GM21825 (cell line): ENCODE results near the gene DTNBP1.
"Not testable (repeated sequence)": the region's sequence is repeated elsewhere in the genome, so short reads cannot be mapped to it uniquely, and the experiment has no call there.

Experiments used
- ATAC-seq: cut with Tn5 transposase; IDR thresholded peaks from one replicate; pipeline ENCODE4 v1.9.1; 2021; ENCODE audit warnings: mild to moderate bottlenecking, moderate library complexity; ENCODE audit not compliant: unreplicated experiment

DTNBP1 gene

GRCh38 chr6:15562977-15563376 is 99.9 kb downstream of the DTNBP1 start:
- ATAC-seq: no peak

GRCh38 chr6:15561447-15562199 is 101.2 kb downstream of the DTNBP1 start:
- ATAC-seq: no peak

- no peak for ATAC-seq
Measured at GRCh38 chr6:15560713-15561112, 102.1 kb downstream of the DTNBP1 start.

GRCh38 chr6:15557174-15557573 is 105.7 kb downstream of the DTNBP1 start:
- no peak for ATAC-seq

- no peak for ATAC-seq
Measured at GRCh38 chr6:15556711-15557110, 106.1 kb downstream of the DTNBP1 start.

- no peak for ATAC-seq
Measured at GRCh38 chr6:15555101-15556038, 107.5 kb downstream of the DTNBP1 start.

GRCh38 chr6:15554728-15555100 is 108.1 kb downstream of the DTNBP1 start:
- ATAC-seq: no peak

- ATAC-seq: no peak
Measured at GRCh38 chr6:15553736-15554294, 109.0 kb downstream of the DTNBP1 start.

GRCh38 chr6:15553031-15553430 is 109.8 kb downstream of the DTNBP1 start:
- ATAC-seq: no peak

GRCh38 chr6:15551798-15552197 is 111.0 kb downstream of the DTNBP1 start:
- ATAC-seq: no peak

- no peak for ATAC-seq
Measured at GRCh38 chr6:15551262-15551661, 111.6 kb downstream of the DTNBP1 start.

GRCh38 chr6:15550546-15551123 is 112.2 kb downstream of the DTNBP1 start:
- no peak for ATAC-seq

- ATAC-seq: no peak
Measured at GRCh38 chr6:15549371-15549770, 113.5 kb downstream of the DTNBP1 start.

GRCh38 chr6:15547400-15547799 is 115.4 kb downstream of the DTNBP1 start:
- ATAC-seq: no peak

GRCh38 chr6:15546591-15546990 is 116.2 kb downstream of the DTNBP1 start:
- ATAC-seq: no peak

GRCh38 chr6:15544321-15544900 is 118.4 kb downstream of the DTNBP1 start:
- ATAC-seq: no peak

- ATAC-seq: not testable (repeated sequence)
Measured at GRCh38 chr6:15543332-15543917, 119.4 kb downstream of the DTNBP1 start.

- no peak for ATAC-seq
Measured at GRCh38 chr6:15539722-15540270, 123.0 kb downstream of the DTNBP1 start.

GRCh38 chr6:15538766-15539495 is 123.9 kb downstream of the DTNBP1 start:
- no peak for ATAC-seq

GRCh38 chr6:15538106-15538505 is 124.7 kb downstream of the DTNBP1 start:
- no peak for ATAC-seq
